ENCODE data around the gene IMMT. TPM values are rescaled to one million over a fixed set of nuclear protein-coding genes. Genes with fewer than 3 reads are reported as not detected.

IMMT gene
- total RNA-seq, 1 experiment from 2014 or later: 88.7 TPM

DNA sequence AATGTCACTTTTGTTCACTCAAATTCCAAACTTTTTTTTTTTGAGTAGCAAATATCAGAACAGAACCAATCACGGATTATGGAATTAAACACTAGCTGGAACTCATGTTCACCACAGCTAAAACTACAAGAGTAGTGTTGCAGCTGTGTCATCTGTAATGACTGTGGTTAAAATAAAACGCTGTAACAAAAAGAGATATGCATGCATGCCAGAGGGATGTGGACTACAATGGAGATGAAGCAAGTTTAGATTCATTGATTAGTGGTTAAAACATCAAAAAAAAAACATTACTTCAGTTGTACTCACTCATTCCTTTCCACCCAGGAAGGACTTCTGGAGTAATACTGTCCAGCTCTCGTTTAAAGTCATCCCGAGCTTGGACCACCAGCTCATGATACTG, 37.0 kb downstream of the IMMT start:
- DNase-seq: no peak
- BruUV-seq (replicated peaks): no TSS peak
- Mint-ChIP-seq H3K27me3 (ENCODE audit: unreplicated experiment) (no peaks in the 10 kb centered on the region), H3K36me3 (ENCODE audit: insufficient read depth, unreplicated experiment) (peaks cover 40% of the 10 kb centered on the region), H3K4me1 (ENCODE audit: low read depth, unreplicated experiment) (no peaks in the 10 kb centered on the region), H3K9me3 (ENCODE audit: low read depth, unreplicated experiment) (no peaks in the 10 kb centered on the region), H3K27ac (ENCODE audit: unreplicated experiment) (no peak overlapping the region), H3K4me3 (ENCODE audit: low read depth, unreplicated experiment) (no peak overlapping the region)
- CTCF ChIA-PET: interaction anchor here (0.7 kb wide), 1 partner anchor 542 kb away, joined by 3 read pairs; the partner anchor contains the start of gene USP39
- no peak for TF ChIP-seq CTCF (IDR thresholded peaks at IDR 0.05; ENCODE audit: unreplicated experiment)
- intact Hi-C loops (cut with micrococcal nuclease; ENCODE audit: unreplicated experiment): no loop called here

DNA sequence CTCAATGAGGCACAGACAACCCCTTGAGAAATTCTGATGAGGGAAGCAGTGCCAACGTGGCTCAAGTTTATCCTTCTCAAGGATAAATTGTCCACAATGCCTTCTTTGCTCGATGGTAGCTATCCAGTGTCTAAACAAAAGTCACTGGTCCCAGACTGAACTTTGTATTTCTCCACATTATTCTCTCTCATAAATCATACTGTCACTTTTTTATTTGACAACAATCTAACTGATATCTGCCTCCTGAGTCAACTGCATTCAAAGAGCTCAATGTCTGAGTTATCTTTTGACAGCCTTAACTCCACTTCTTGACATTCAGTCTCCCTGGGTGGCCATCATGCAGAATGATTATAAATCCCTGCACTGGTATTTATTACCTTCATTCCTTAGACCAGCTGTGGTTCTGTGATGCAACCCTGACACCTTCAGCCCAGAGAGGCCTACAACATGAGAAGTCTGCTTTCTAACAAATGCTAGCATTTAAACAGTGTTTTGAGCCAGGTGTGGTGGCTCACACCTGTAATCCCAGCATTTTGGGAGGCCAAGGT, 38.2 kb downstream of the IMMT start:
- BruUV-seq (replicated peaks): TSS peak; percentile 11
- TF ChIP-seq CTCF (IDR thresholded peaks at IDR 0.05; ENCODE audit: unreplicated experiment): no peak
- no peaks in the 10 kb centered on the region for H3K27me3 Mint-ChIP-seq (ENCODE audit: unreplicated experiment)
- H3K4me3 Mint-ChIP-seq (ENCODE audit: low read depth, unreplicated experiment): no peak overlapping the region
- H3K27ac Mint-ChIP-seq (ENCODE audit: unreplicated experiment): no peak overlapping the region
- DNase-seq: no peak
- CTCF ChIA-PET: no interaction called here
- H3K4me1 Mint-ChIP-seq (ENCODE audit: low read depth, unreplicated experiment): no peaks in the 10 kb centered on the region
- intact Hi-C loops (cut with micrococcal nuclease; ENCODE audit: unreplicated experiment): no loop called here
- H3K36me3 Mint-ChIP-seq (ENCODE audit: insufficient read depth, unreplicated experiment): peaks cover 38% of the 10 kb centered on the region
- H3K9me3 Mint-ChIP-seq (ENCODE audit: low read depth, unreplicated experiment): no peaks in the 10 kb centered on the region

DNA sequence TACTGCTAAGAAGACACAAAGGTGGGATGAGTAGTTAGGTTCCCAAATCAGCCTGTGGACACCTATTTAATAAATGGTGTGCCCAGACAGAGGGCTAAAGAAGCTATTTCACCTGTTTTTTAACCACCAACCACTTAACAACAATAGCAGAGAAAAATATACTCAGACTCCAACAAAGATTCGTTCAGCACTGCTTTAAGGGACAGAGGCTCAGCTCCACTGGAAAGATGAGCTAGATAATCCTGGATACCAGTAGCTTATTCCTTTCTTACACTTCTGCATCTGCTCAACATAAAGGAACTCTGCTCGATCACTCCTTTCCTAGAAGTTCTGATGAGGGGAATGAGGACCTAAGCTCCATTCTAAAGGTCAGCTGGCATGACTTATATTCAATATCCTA, 44.8 kb downstream of the IMMT start:
- peak overlapping the region; percentile 13 for H3K27ac Mint-ChIP-seq (ENCODE audit: unreplicated experiment)
- H3K36me3 Mint-ChIP-seq (ENCODE audit: insufficient read depth, unreplicated experiment): peaks cover 57% of the 10 kb centered on the region
- CTCF ChIA-PET: interaction anchor here (0.7 kb wide), 1 partner anchor 50 kb away, joined by 3 read pairs; no protein-coding TSS in a partner anchor
- no peak for TF ChIP-seq CTCF (IDR thresholded peaks at IDR 0.05; ENCODE audit: unreplicated experiment)
- H3K4me3 Mint-ChIP-seq (ENCODE audit: low read depth, unreplicated experiment): no peak overlapping the region
- BruUV-seq (replicated peaks): no TSS peak
- no peak for DNase-seq
- H3K27me3 Mint-ChIP-seq (ENCODE audit: unreplicated experiment): no peaks in the 10 kb centered on the region
- no peaks in the 10 kb centered on the region for H3K4me1 Mint-ChIP-seq (ENCODE audit: low read depth, unreplicated experiment)
- intact Hi-C loops (cut with micrococcal nuclease; ENCODE audit: unreplicated experiment): no loop called here
- no peaks in the 10 kb centered on the region for H3K9me3 Mint-ChIP-seq (ENCODE audit: low read depth, unreplicated experiment)

DNA sequence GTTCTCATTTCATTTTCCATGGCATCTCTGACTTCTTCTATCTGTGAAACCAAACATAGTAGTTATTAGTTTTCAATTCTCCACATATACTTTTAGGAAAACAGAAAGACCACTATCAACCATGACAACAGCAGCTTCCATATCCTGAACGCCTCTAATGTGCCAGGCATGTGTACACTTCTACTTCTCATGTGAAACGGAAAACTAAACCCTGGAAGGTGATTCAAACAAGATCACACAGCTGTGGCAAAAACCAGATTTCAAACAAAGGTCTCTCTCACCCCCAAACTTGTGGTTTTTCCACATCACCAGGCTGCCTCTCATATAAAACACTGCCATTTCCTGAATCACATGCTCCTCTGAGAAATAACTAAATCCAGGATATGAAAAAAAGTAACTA, 47.5 kb downstream of the IMMT start:
- H3K4me1 Mint-ChIP-seq (ENCODE audit: low read depth, unreplicated experiment): no peaks in the 10 kb centered on the region
- CTCF ChIA-PET: no interaction called here
- H3K36me3 Mint-ChIP-seq (ENCODE audit: insufficient read depth, unreplicated experiment): peaks cover 61% of the 10 kb centered on the region
- no peaks in the 10 kb centered on the region for H3K27me3 Mint-ChIP-seq (ENCODE audit: unreplicated experiment)
- intact Hi-C loops (cut with micrococcal nuclease; ENCODE audit: unreplicated experiment): no loop called here
- no peak for DNase-seq
- no TSS peak for BruUV-seq (replicated peaks)
- H3K9me3 Mint-ChIP-seq (ENCODE audit: low read depth, unreplicated experiment): no peaks in the 10 kb centered on the region
- TF ChIP-seq CTCF (IDR thresholded peaks at IDR 0.05; ENCODE audit: unreplicated experiment): no peak
- no peak overlapping the region for H3K27ac Mint-ChIP-seq (ENCODE audit: unreplicated experiment)
- no peak overlapping the region for H3K4me3 Mint-ChIP-seq (ENCODE audit: low read depth, unreplicated experiment)

All from Calu3 (cell line).